ENCODE results near the gene MAVS.

DNA sequence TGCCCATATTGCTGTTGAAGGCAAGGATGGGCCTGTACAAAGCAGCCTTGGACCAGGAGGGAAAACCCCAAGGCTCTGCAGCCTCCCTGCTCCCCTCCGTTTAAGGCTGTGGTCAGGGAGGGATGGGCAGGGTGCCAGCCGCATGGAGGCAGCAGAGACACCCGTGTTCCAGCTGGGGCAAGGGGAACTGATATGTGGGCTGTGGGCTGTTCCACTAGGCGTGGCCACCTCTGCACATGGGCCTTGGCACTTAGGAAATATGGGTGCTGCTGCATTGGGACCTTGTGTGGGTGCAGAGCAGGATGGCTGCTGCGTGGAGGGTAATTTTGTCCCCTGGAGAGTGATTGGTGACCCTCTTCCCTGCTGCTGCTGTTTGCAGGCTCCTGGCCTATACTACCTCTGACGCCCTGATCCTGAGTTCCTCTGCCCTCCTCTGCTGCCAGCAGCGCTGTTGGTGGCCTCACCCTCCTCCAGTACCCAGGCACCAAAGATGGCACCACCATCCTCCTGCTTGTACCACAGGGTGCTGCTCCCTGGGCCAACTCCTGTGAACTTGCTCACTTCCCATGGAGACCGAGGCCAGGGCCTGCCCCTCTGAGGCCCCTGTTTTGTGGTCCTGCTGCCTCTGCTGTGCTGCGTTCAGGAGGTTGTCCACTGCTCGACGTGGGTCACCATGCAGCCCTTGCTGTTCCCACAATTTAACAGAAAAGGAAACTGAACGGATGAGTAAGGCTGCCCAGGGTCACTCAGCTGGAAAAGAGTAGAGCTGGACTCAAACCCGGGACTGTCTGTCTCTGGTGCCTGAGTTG, 77.9 kb downstream of the MAVS start:
- TF ChIP-seq, protein P1, sequence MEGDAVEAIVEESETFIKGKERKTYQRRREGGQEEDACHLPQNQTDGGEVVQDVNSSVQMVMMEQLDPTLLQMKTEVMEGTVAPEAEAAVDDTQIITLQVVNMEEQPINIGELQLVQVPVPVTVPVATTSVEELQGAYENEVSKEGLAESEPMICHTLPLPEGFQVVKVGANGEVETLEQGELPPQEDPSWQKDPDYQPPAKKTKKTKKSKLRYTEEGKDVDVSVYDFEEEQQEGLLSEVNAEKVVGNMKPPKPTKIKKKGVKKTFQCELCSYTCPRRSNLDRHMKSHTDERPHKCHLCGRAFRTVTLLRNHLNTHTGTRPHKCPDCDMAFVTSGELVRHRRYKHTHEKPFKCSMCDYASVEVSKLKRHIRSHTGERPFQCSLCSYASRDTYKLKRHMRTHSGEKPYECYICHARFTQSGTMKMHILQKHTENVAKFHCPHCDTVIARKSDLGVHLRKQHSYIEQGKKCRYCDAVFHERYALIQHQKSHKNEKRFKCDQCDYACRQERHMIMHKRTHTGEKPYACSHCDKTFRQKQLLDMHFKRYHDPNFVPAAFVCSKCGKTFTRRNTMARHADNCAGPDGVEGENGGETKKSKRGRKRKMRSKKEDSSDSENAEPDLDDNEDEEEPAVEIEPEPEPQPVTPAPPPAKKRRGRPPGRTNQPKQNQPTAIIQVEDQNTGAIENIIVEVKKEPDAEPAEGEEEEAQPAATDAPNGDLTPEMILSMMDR (IDR thresholded peaks at IDR 0.05), result no peak
- no peak for TF ChIP-seq POLR2A (IDR thresholded peaks at IDR 0.05)
